K562 (cell line): ENCODE data around the gene MYO16. TPM values are rescaled to one million over a fixed set of nuclear protein-coding genes. Genes with fewer than 3 reads are reported as not detected.

Experiments
- ATAC-seq: fragments of 200-7000 bp; cut with Tn5 transposase; 3 replicates; pipeline ENCODE4 v1.9.1; 2020; ENCODE audit warnings: moderate library complexity
- BruUV-seq: library from RNA; stranded (reverse); fragments of 400-500 nt; replicated peaks from 2 replicates; lab custom pipeline; 2021; lab: Mats Ljungman, UMichigan
- CTCF ChIA-PET: fragments of 300-600 bp; formaldehyde crosslinking; extraction: SDS; loops from one replicate; lab custom pipeline; 2021; ENCODE audit warnings: low intra/inter-chr PET ratio; lab: Yijun Ruan, JAX
- POLR2A ChIA-PET: fragments of 300-600, 350-650 bp; sonication (Branson Sonifier 250); formaldehyde crosslinking; extraction: SDS; loops from one replicate; lab custom pipeline; 2021; ENCODE audit warnings: antibody characterized with exemption, inconsistent platforms; lab: Yijun Ruan, JAX
- DNase-seq, 4 experiments: peaks; one replicate each; pipeline versions ENCODE4 v3.0.0 to v3.0.0-alpha.2; 2011 to 2018; ENCODE audit warnings: low spot score in 3 of 4, mixed read lengths in 3 of 4; ENCODE audit errors: extremely low read depth in 1 of 4
- FAIRE-seq: peaks from 2 replicates; lab custom pipeline; 2011; peaks lifted over from hg19 to GRCh38; lab: Jason Lieb, UNC
- H2AFZ ChIP-seq: 2 replicates; pipeline ENCODE4 v1.6.0; 2011; ENCODE audit warnings: low read depth, low read length, control low read depth, inconsistent platforms
- H3K27ac ChIP-seq: fragments of 200-600 bp; 3 replicates; pipeline ENCODE4 v1.8.0; 2011; ENCODE audit warnings: low read depth, mild to moderate bottlenecking, control low read depth, inconsistent platforms, low read length, moderate library complexity, mixed read lengths; ENCODE audit errors: extremely low read depth
- H3K27me3 ChIP-seq, 2 experiments: fragments of 300-600 bp in 1 of 2; 2 replicates in 1 of 2; 3 replicates in 1 of 2; pipeline versions ENCODE4 v1.6.0 to v1.8.0; 2011; ENCODE audit warnings: inconsistent platforms in 2 of 2, low read length in 2 of 2, mild to moderate bottlenecking in 1 of 2, mixed read lengths in 1 of 2, moderate library complexity in 1 of 2; ENCODE audit not compliant: control insufficient read depth in 2 of 2, insufficient read depth in 2 of 2
- H3K36me3 ChIP-seq: fragments of 300-600 bp; 3 replicates; pipeline ENCODE4 v1.8.0; 2011; ENCODE audit warnings: mild to moderate bottlenecking, low read length, inconsistent platforms; ENCODE audit not compliant: control insufficient read depth, insufficient read depth
- H3K4me1 ChIP-seq, 2 experiments: fragments of 200-600 bp in 1 of 2; replicated peaks in 1 of 2; 2 replicates in 1 of 2; 3 replicates in 1 of 2; pipeline versions ENCODE4 v1.5.1 to v1.8.0; 2011; ENCODE audit warnings: inconsistent platforms in 2 of 2, low read length in 2 of 2, mild to moderate bottlenecking in 1 of 2, mixed read lengths in 1 of 2, moderate library complexity in 1 of 2; ENCODE audit not compliant: control insufficient read depth in 2 of 2, insufficient read depth in 2 of 2
- H3K4me2 ChIP-seq: 2 replicates; pipeline ENCODE4 v1.6.1; 2011; ENCODE audit warnings: low read length, control low read depth, inconsistent platforms, mixed read lengths; ENCODE audit not compliant: insufficient read depth
- H3K4me3 ChIP-seq: fragments of 200-600 bp; sonication (generic), shearing (Covaris generic); 2 replicates; pipeline ENCODE4 v1.5.1; 2016; ENCODE audit warnings: control low read depth, inconsistent platforms
- H3K79me2 ChIP-seq: fragments of 200-600 bp; 3 replicates; pipeline ENCODE4 v1.8.0; 2011; ENCODE audit warnings: low read length, inconsistent platforms; ENCODE audit not compliant: control insufficient read depth, insufficient read depth
- H3K9ac ChIP-seq, 2 experiments: 2 replicates each; pipeline versions ENCODE4 v1.6.0 to v1.6.1; 2011; ENCODE audit warnings: low read depth in 2 of 2, low read length in 2 of 2, control low read depth in 1 of 2, inconsistent platforms in 1 of 2, mild to moderate bottlenecking in 1 of 2, mixed read lengths in 1 of 2; ENCODE audit not compliant: insufficient read depth in 1 of 2
- H3K9me1 ChIP-seq: one replicate; pipeline ENCODE4 v1.6.0; 2011; ENCODE audit warnings: inconsistent platforms, mild to moderate bottlenecking, low read length, moderate library complexity; ENCODE audit not compliant: control insufficient read depth, insufficient read depth
- H3K9me3 ChIP-seq: replicated peaks from 2 replicates; pipeline ENCODE4 v1.5.1; 2011; ENCODE audit warnings: low read depth, low read length, inconsistent platforms; ENCODE audit not compliant: control insufficient read depth, insufficient read depth
- H4K20me1 ChIP-seq: replicated peaks from 2 replicates; pipeline ENCODE4 v1.6.1; 2011; ENCODE audit warnings: low read length, inconsistent platforms, mixed read lengths; ENCODE audit not compliant: control insufficient read depth, insufficient read depth
- DLX4 ChIP-seq: fragments of 250-450 bp; sonication (Bioruptor Pico); IDR thresholded peaks from 2 replicates; pipeline ENCODE4 v1.6.1; 2021; ENCODE audit warnings: mild to moderate bottlenecking
- KAT7 ChIP-seq: sonication (generic); formaldehyde crosslinking; IDR thresholded peaks from 2 replicates; pipeline ENCODE4 v1.8.0; 2022; ENCODE audit warnings: missing genetic modification reagents, mild to moderate bottlenecking, borderline replicate concordance
- MAFK ChIP-seq: IDR thresholded peaks from 2 replicates; pipeline ENCODE4 v1.6.1; 2011; ENCODE audit warnings: low read length, improper control_type of control experiment
- MTA1 ChIP-seq: fragments of 450-650 bp; IDR thresholded peaks from 2 replicates; pipeline ENCODE4 v1.6.1; 2017; ENCODE audit warnings: borderline replicate concordance
- REST ChIP-seq, 2 experiments: fragments of 450-650 bp; formaldehyde crosslinking in 1 of 2; IDR thresholded peaks; 2 replicates each; pipeline versions ENCODE4 v1.4.0 to v1.6.1; 2014 to 2020; ENCODE audit warnings: mild to moderate bottlenecking in 2 of 2, borderline replicate concordance in 1 of 2, low read depth in 1 of 2
- SNIP1 ChIP-seq: fragments of 450-650 bp; IDR thresholded peaks from 2 replicates; pipeline ENCODE4 v1.7.1; 2017; ENCODE audit warnings: low read depth, mild to moderate bottlenecking
- ZNF384 ChIP-seq: IDR thresholded peaks from 2 replicates; pipeline ENCODE4 v1.6.1; 2012; ENCODE audit warnings: low read depth, low read length, improper control_type of control experiment
- ZNF717 ChIP-seq: fragments of 250-450 bp; sonication (Bioruptor Pico); IDR thresholded peaks from 2 replicates; pipeline ENCODE4 v1.5.0; 2021
- ZNF76 ChIP-seq: fragments of 250-450 bp; sonication (Bioruptor Pico); IDR thresholded peaks from 2 replicates; pipeline ENCODE4 v1.4.0; 2020; ENCODE audit warnings: mild to moderate bottlenecking, moderate library complexity, borderline replicate concordance
- WGBS: fragments of 100-300 bp; shearing (Covaris generic); methylation state at CpG from one replicate; pipeline ENCODE4 v1.1.6; 2016; ENCODE audit warnings: low coverage, mixed read lengths; ENCODE audit not compliant: insufficient coverage; ENCODE audit errors: missing lambda C conversion rate; 5-methylcytosine and 5-hydroxymethylcytosine counted together
- in situ Hi-C: fragments of 300-500 bp; cut with MboI; formaldehyde crosslinking; loops from 4 replicates; pipeline ENCODE4 v1.15.0; 2018; ENCODE audit warnings: inconsistent platforms, mixed read lengths
- intact Hi-C: fragments of 100-400 bp; cut with micrococcal nuclease; formaldehyde crosslinking; loops from 2 replicates; pipeline ENCODE4 v1.14.2; 2022
- polyA plus RNA-seq, 8 experiments: library from polyadenylated mRNA; depleted of rRNA in 4 of 8; stranded (reverse) in 5 of 8; unstranded in 3 of 8; fragments of >200 nt; fragmentation: Nextera tagmentation in 2 of 8; fragmentation: Illumina TruSeq in 1 of 8; extraction: Ambion mirVana in 2 of 8; extraction: Trizol in 1 of 8; gene quantifications; 2 replicates each; pipeline versions ENCODE4 v1.2.1 to v1.2.3, GENCODE V29; 2011 to 2014; ENCODE audit warnings: inconsistent platforms in 1 of 8, missing spikeins in 1 of 8
- total RNA-seq, 7 experiments: library from RNA; depleted of rRNA in 6 of 7; stranded (reverse); fragments of >200 nt in 6 of 7; fragmentation: Illumina TruSeq in 2 of 7; extraction: Trizol in 2 of 7; gene quantifications; 2 replicates each; pipeline versions ENCODE4 v1.2.1 to v1.2.3, GENCODE V29; 2011 to 2021; ENCODE audit warnings: low replicate concordance in 1 of 7
- TF ChIP-seq, protein P1 (sequence below): sonication (generic); formaldehyde crosslinking; IDR thresholded peaks from 2 replicates; pipeline ENCODE4 v1.8.0; 2022; ENCODE audit warnings: mild to moderate bottlenecking, missing genetic modification reagents
- TF ChIP-seq, protein P2 (sequence below): fragments of 250-450 bp; sonication (Bioruptor Pico); IDR thresholded peaks from 2 replicates; pipeline ENCODE4 v1.8.0; 2022; ENCODE audit warnings: moderate library complexity, mild to moderate bottlenecking, inconsistent platforms

The MYO16 gene
- total and polyA plus RNA-seq, 9 of the 15 experiments (the other 6 are each of a cell fraction or from before 2014, with no cell fraction given): 4.3 to 45.7 (median 12.1) TPM

DNA sequence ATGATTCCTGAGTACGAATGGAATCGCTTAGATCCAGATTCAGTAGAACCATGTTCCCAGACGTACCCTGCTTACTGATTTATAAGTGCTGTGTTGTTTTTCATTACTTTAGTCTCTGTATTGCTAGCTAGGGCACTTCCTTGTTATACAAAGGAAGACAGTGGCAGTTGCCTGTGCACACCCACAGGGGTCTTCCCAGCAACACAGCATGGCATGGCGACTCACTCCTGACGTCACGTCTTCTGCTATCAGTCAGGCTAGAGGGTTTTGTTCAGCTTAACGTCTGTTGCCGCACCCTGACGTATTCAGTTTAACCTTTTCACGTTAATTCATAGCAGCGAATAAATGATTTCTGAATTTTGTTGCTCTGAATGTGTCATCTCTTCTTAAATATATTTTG, 295.1 kb downstream of the MYO16 start:
- Histone ChIP-seq H4K20me1 (no peaks in the 10 kb centered on the region), H3K27me3 (no peaks in the 10 kb centered on the region), H3K9me1 (no peaks in the 10 kb centered on the region), H3K9me3 (no peaks in the 10 kb centered on the region), H3K36me3 (no peaks in the 10 kb centered on the region), H3K4me1 (peaks cover 8 to 9% of the 10 kb centered on the region in 2 experiments; a peak in 4 of 5 replicates), H3K4me3 (no peak overlapping the region), H3K27ac (no peak overlapping the region), H2AFZ (no peak overlapping the region), H3K4me2 (no peak overlapping the region), H3K79me2 (no peaks in the 10 kb centered on the region), H3K9ac (no peak overlapping the region)
- DNase-seq (no peak), ATAC-seq (no peak), FAIRE-seq (no peak)
- intact Hi-C loops: no loop called here
- ChIA-PET POLR2A (no interaction called here), CTCF (no interaction called here)
- 48% methylated on average over 6 of the region's 11 CpGs for WGBS
- BruUV-seq: no TSS peak
- in situ Hi-C loops: loop anchor here (25.0 kb wide), 1 partner anchor 587 kb away; no protein-coding TSS in a partner anchor
- TF ChIP-seq SNIP1 (no peak), ZNF76 (CRISPR knock-in tag) (no peak), ZNF717 (CRISPR knock-in tag) (no peak), MTA1 (no peak), DLX4 (no peak), MAFK (no peak), REST (IDR thresholded peaks at IDR 0.05; ENCODE audit: borderline replicate concordance) (no peak), REST (CRISPR knock-in tag; IDR thresholded peaks at IDR 0.05; ENCODE audit: low read depth) (no peak), ZNF384 (no peak), KAT7 (CRISPR knock-in tag) (no peak)
- TF ChIP-seq, protein P1, sequence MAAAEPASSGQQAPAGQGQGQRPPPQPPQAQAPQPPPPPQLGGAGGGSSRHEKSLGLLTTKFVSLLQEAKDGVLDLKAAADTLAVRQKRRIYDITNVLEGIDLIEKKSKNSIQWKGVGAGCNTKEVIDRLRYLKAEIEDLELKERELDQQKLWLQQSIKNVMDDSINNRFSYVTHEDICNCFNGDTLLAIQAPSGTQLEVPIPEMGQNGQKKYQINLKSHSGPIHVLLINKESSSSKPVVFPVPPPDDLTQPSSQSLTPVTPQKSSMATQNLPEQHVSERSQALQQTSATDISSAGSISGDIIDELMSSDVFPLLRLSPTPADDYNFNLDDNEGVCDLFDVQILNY: no peak
- TF ChIP-seq, protein P2, sequence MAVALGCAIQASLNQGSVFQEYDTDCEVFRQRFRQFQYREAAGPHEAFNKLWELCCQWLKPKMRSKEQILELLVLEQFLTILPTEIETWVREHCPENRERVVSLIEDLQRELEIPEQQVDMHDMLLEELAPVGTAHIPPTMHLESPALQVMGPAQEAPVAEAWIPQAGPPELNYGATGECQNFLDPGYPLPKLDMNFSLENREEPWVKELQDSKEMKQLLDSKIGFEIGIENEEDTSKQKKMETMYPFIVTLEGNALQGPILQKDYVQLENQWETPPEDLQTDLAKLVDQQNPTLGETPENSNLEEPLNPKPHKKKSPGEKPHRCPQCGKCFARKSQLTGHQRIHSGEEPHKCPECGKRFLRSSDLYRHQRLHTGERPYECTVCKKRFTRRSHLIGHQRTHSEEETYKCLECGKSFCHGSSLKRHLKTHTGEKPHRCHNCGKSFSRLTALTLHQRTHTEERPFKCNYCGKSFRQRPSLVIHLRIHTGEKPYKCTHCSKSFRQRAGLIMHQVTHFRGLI: no peak
